Thyroid gland (tissue), 4 donors: ENCODE results near the gene MRPL18.

Source experiments
- POLR2A ChIP-seq, 2 donors: fragments of 450-650 bp; IDR thresholded peaks; one replicate each; pipeline ENCODE4 v1.6.1; 2017; ENCODE audit warnings: antibody characterized with exemption in 2 of 2, mild to moderate bottlenecking in 2 of 2, moderate library complexity in 1 of 2
- TF ChIP-seq, protein P1 (sequence below), 6 experiments: fragments of 200-600 bp in 3 of 6; fragments of 450-650 bp in 3 of 6; sonication (generic) in 3 of 6; IDR thresholded peaks; one replicate each; pipeline ENCODE4 v1.5.1; 2016 to 2019; ENCODE audit warnings: antibody characterized with exemption in 6 of 6, mild to moderate bottlenecking in 2 of 6, inconsistent platforms in 1 of 6, moderate library complexity in 1 of 6

DNA sequence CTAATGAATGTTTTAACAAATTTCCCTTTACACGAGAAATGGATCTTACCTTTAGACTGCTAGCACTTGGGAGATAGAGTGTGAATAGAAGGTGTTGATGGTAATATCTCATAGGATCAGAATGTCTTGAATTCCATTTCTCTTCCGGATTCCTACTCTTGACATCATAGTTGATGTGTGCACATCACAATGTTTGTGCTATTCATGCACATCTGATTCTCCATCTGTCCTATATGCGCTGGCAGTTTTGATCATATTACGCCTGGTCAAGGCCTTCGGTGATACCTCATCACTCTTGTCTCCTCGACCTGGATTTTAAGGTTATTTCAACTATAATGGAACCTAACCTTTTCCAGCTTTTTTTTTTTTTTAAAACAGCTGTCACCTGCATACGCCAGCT lies 45.2 kb upstream of the MRPL18 start:
- TF ChIP-seq, protein P1, sequence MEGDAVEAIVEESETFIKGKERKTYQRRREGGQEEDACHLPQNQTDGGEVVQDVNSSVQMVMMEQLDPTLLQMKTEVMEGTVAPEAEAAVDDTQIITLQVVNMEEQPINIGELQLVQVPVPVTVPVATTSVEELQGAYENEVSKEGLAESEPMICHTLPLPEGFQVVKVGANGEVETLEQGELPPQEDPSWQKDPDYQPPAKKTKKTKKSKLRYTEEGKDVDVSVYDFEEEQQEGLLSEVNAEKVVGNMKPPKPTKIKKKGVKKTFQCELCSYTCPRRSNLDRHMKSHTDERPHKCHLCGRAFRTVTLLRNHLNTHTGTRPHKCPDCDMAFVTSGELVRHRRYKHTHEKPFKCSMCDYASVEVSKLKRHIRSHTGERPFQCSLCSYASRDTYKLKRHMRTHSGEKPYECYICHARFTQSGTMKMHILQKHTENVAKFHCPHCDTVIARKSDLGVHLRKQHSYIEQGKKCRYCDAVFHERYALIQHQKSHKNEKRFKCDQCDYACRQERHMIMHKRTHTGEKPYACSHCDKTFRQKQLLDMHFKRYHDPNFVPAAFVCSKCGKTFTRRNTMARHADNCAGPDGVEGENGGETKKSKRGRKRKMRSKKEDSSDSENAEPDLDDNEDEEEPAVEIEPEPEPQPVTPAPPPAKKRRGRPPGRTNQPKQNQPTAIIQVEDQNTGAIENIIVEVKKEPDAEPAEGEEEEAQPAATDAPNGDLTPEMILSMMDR (IDR thresholded peaks at IDR 0.05), result no peak
- no peak for TF ChIP-seq POLR2A (IDR thresholded peaks at IDR 0.05)
